ENCODE data around the gene LTK. TPM values are rescaled to one million over a fixed set of nuclear protein-coding genes. Genes with fewer than 3 reads are reported as not detected.

LTK gene
- total RNA-seq, 2 donors from 2014 or later, result 0.44 to 0.57 TPM

- Mint-ChIP-seq H3K4me3 (no peak overlapping the region), H3K4me1 (peaks cover 8% of the 10 kb centered on the region), H3K27me3 (ENCODE audit: insufficient read depth) (peaks cover 94% of the 10 kb centered on the region), H3K9me3 (no peaks in the 10 kb centered on the region), H3K27ac (no peak overlapping the region), H3K36me3 (ENCODE audit: low read depth) (no peaks in the 10 kb centered on the region)
- Histone ChIP-seq H3K27ac (ENCODE audit: low read depth, low read length) (no peak overlapping the region), H3K36me3 (ENCODE audit: control insufficient read depth, insufficient read depth, low read length) (no peaks in the 10 kb centered on the region), H3K4me3 (ENCODE audit: low read length) (no peak overlapping the region), H3K4me1 (ENCODE audit: control insufficient read depth, insufficient read depth, low read length) (peaks cover 13% of the 10 kb centered on the region), H3K9ac (ENCODE audit: extremely low read depth, low read length, poor library complexity, severe bottlenecking) (no peak overlapping the region), H3K9me3 (ENCODE audit: control insufficient read depth, low read length) (no peaks in the 10 kb centered on the region), H3K27me3 (ENCODE audit: control insufficient read depth, insufficient read depth, low read length, poor library complexity, severe bottlenecking) (peaks cover 98% of the 10 kb centered on the region)
- no peak for DNase-seq
- 57% methylated on average over 2 of the region's 2 CpGs; no CpG with 5 or more reads in 1 of the 2 experiments for WGBS, 2 experiments (ENCODE audit: insufficient coverage in 1 of 2, insufficient read length in 1 of 2)
- TF ChIP-seq, protein P1, sequence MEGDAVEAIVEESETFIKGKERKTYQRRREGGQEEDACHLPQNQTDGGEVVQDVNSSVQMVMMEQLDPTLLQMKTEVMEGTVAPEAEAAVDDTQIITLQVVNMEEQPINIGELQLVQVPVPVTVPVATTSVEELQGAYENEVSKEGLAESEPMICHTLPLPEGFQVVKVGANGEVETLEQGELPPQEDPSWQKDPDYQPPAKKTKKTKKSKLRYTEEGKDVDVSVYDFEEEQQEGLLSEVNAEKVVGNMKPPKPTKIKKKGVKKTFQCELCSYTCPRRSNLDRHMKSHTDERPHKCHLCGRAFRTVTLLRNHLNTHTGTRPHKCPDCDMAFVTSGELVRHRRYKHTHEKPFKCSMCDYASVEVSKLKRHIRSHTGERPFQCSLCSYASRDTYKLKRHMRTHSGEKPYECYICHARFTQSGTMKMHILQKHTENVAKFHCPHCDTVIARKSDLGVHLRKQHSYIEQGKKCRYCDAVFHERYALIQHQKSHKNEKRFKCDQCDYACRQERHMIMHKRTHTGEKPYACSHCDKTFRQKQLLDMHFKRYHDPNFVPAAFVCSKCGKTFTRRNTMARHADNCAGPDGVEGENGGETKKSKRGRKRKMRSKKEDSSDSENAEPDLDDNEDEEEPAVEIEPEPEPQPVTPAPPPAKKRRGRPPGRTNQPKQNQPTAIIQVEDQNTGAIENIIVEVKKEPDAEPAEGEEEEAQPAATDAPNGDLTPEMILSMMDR (conservative IDR thresholded peaks at IDR 0.05), result no peak
These were observed 15.0 kb downstream of the LTK start for GRCh38 chr15:41498657-41499056.

DNA sequence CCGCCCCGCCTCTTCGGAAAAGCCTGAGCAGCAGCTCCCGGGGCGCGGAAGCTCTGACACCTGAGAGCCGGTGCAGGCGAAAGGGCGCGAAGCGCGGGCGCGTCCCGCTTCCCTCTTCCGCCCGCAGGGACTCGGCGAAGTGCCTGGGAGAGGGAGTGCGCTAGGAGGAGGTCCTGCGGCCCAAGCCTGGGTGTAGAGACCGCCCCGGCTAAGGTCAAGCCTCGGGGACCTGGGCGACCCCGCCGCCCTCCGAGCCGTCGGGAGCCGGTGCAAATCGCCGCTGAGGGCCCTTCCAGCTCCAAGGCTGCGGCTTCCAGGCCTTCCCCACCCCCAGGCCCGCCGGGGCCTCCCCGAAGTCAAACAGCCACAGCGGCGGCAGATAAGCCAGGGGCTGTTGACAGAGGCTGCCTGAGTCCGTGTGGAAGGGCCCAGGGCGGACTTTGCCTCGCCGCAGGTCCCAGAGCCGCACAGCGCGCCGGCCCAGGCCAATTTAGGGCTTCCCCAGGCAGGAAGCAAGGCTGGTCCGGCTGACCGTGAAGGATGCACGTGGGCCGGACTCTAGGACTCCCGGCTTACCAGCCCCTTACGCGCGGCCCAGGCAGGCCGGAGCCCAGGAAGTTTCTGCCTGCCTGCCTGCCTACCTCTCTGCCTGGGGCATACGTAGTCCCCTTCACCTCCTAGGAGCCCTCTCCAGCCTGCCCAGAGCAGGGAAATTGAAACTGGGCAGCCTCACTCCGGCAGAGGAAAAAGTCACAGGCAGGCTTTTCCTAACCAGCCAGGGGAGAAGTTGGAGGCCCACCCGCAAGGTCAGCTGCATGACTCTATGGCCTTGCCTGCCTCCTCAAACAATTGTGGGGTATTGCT, 17.7 kb downstream of the LTK start:
- WGBS, 2 experiments (ENCODE audit: insufficient coverage in 1 of 2, insufficient read length in 1 of 2), result 10 to 13% methylated on average over 28 to 59 of the region's 59 CpGs
- peaks cover 97% of the 10 kb centered on the region for H3K27me3 ChIP-seq (ENCODE audit: control insufficient read depth, insufficient read depth, low read length, poor library complexity, severe bottlenecking)
- peak overlapping the region; percentile 40 for H3K4me3 Mint-ChIP-seq

GRCh38 chr15:41494922-41495735, 18.5 kb downstream of the LTK start:
- Mint-ChIP-seq H3K4me3 (peak overlapping the region; percentile 40), H3K27ac (no peak overlapping the region), H3K9me3 (no peaks in the 10 kb centered on the region), H3K27me3 (ENCODE audit: insufficient read depth) (peaks cover 91% of the 10 kb centered on the region), H3K4me1 (peaks cover 7% of the 10 kb centered on the region), H3K36me3 (ENCODE audit: low read depth) (no peaks in the 10 kb centered on the region)
- H3K9me3 ChIP-seq (ENCODE audit: control insufficient read depth, low read length), result no peaks in the 10 kb centered on the region
- DNase-seq, result peak; percentile 81
- 5% methylated on average over 19 to 60 of the region's 60 CpGs for WGBS, 2 experiments (ENCODE audit: insufficient coverage in 1 of 2, insufficient read length in 1 of 2)
- no peak overlapping the region for H3K4me3 ChIP-seq (ENCODE audit: low read length)
- H3K4me1 ChIP-seq (ENCODE audit: control insufficient read depth, insufficient read depth, low read length), result peaks cover 13% of the 10 kb centered on the region
- H3K27ac ChIP-seq (ENCODE audit: low read depth, low read length), result no peak overlapping the region
- H3K36me3 ChIP-seq (ENCODE audit: control insufficient read depth, insufficient read depth, low read length), result no peaks in the 10 kb centered on the region
- H3K27me3 ChIP-seq (ENCODE audit: control insufficient read depth, insufficient read depth, low read length, poor library complexity, severe bottlenecking), result peaks cover 97% of the 10 kb centered on the region
- TF ChIP-seq, protein P1 (conservative IDR thresholded peaks at IDR 0.05), result peak; percentile 12
- H3K9ac ChIP-seq (ENCODE audit: extremely low read depth, low read length, poor library complexity, severe bottlenecking), result no peak overlapping the region

More for the DNA sequence above, 17.7 kb downstream of the LTK start:
- Mint-ChIP-seq H3K4me1 (peaks cover 8% of the 10 kb centered on the region), H3K36me3 (ENCODE audit: low read depth) (no peaks in the 10 kb centered on the region), H3K27ac (no peak overlapping the region), H3K27me3 (ENCODE audit: insufficient read depth) (peaks cover 91% of the 10 kb centered on the region), H3K9me3 (no peaks in the 10 kb centered on the region)
- Histone ChIP-seq H3K9me3 (ENCODE audit: control insufficient read depth, low read length) (no peaks in the 10 kb centered on the region), H3K36me3 (ENCODE audit: control insufficient read depth, insufficient read depth, low read length) (no peaks in the 10 kb centered on the region), H3K4me3 (ENCODE audit: low read length) (no peak overlapping the region), H3K9ac (ENCODE audit: extremely low read depth, low read length, poor library complexity, severe bottlenecking) (no peak overlapping the region), H3K27ac (ENCODE audit: low read depth, low read length) (no peak overlapping the region), H3K4me1 (ENCODE audit: control insufficient read depth, insufficient read depth, low read length) (peaks cover 13% of the 10 kb centered on the region)
- peak; percentile 88 for DNase-seq
- TF ChIP-seq, protein P1 (conservative IDR thresholded peaks at IDR 0.05), result no peak
